Panc1 (cell line): ENCODE measurements around the gene MTNR1B. TPM values are rescaled to one million over a fixed set of nuclear protein-coding genes. Genes with fewer than 3 reads are reported as not detected.

Source experiments
- ATAC-seq: fragments of 200-7000 bp; cut with Tn5 transposase; 2 replicates; pipeline ENCODE4 v1.9.1; 2020; ENCODE audit warnings: mild to moderate bottlenecking, moderate library complexity
- BruUV-seq: library from RNA; stranded (reverse); fragments of 400-500 nt; replicated peaks from 2 replicates; lab custom pipeline; 2021; lab: Mats Ljungman, UMichigan
- CTCF ChIA-PET: fragments of 300-600 bp; sonication (Branson Sonifier 250); formaldehyde crosslinking; loops from one replicate; lab custom pipeline; 2022; ENCODE audit warnings: antibody characterized with exemption; lab: Charles Lee
- POLR2A ChIA-PET: fragments of 300-600 bp; sonication (Branson Sonifier 250); formaldehyde crosslinking; loops from one replicate; lab custom pipeline; 2022; ENCODE audit warnings: antibody characterized with exemption; lab: Charles Lee
- DNase-seq: peaks from one replicate; pipeline ENCODE4 v3.0.0-alpha.2; 2010; ENCODE audit warnings: low read depth, low spot score
- H3K27ac ChIP-seq: 2 replicates; pipeline ENCODE4 v1.5.1; 2011; ENCODE audit warnings: mild to moderate bottlenecking, low read length, inconsistent platforms
- H3K27me3 ChIP-seq: fragments of 200-500 bp; sonication (Bioruptor generic); 2 replicates; pipeline ENCODE4 v1.6.0; 2014; ENCODE audit warnings: low read length, inconsistent platforms; ENCODE audit not compliant: control insufficient read depth, insufficient read depth
- H3K36me3 ChIP-seq: fragments of 200-500 bp; sonication (Bioruptor generic); 2 replicates; pipeline ENCODE4 v1.5.1; 2014; ENCODE audit warnings: inconsistent platforms, mild to moderate bottlenecking, low read length, moderate library complexity; ENCODE audit not compliant: control insufficient read depth, insufficient read depth
- H3K4me1 ChIP-seq: 2 replicates; pipeline ENCODE4 v1.5.1; 2011; ENCODE audit warnings: inconsistent platforms, mild to moderate bottlenecking, low read length, moderate library complexity; ENCODE audit not compliant: control insufficient read depth, insufficient read depth
- H3K4me3 ChIP-seq, 2 experiments: 2 replicates each; pipeline ENCODE4 v1.5.1; 2011 to 2012; ENCODE audit warnings: low read depth in 2 of 2, low read length in 2 of 2, mild to moderate bottlenecking in 2 of 2, inconsistent platforms in 1 of 2, moderate library complexity in 1 of 2
- H3K9me3 ChIP-seq: fragments of 200-500 bp; sonication (Bioruptor generic); 2 replicates; pipeline ENCODE4 v1.5.1; 2014; ENCODE audit warnings: low read depth, mild to moderate bottlenecking, inconsistent platforms, low read length, moderate library complexity; ENCODE audit not compliant: control insufficient read depth, insufficient read depth
- POLR2AphosphoS5 ChIP-seq: IDR thresholded peaks from 2 replicates; pipeline ENCODE4 v1.6.1; 2012; ENCODE audit warnings: mild to moderate bottlenecking, low read depth, low read length, moderate library complexity
- REST ChIP-seq, 2 experiments: IDR thresholded peaks; 2 replicates each; pipeline ENCODE4 v1.6.1; 2011 to 2012; ENCODE audit warnings: low read depth in 2 of 2, control low read depth in 1 of 2, low read length in 1 of 2, mild to moderate bottlenecking in 1 of 2, moderate library complexity in 1 of 2; ENCODE audit not compliant: insufficient read depth in 1 of 2
- SIN3A ChIP-seq: IDR thresholded peaks from 2 replicates; pipeline ENCODE4 v1.6.1; 2012; ENCODE audit warnings: low read depth, mild to moderate bottlenecking, low read length, moderate library complexity, borderline replicate concordance; ENCODE audit not compliant: insufficient read depth
- TCF7L2 ChIP-seq: IDR thresholded peaks from 2 replicates; pipeline ENCODE4 v1.6.1; 2011; ENCODE audit warnings: mild to moderate bottlenecking, low read depth, low read length, inconsistent platforms
- in situ Hi-C: cut with HindIII; loops from 2 replicates; pipeline ENCODE4 v1.10.0; 2016; ENCODE audit warnings: low sequenced_read_pairs, low pct_unique_long_range_greater_than_20kb
- intact Hi-C: fragments of 100-400 bp; cut with micrococcal nuclease; formaldehyde crosslinking; loops from one replicate; pipeline ENCODE4 v1.10.0; 2022; ENCODE audit not compliant: unreplicated experiment
- total RNA-seq: library from RNA; stranded (reverse); gene quantifications from one replicate; pipeline ENCODE4 v1.2.1, GENCODE V29; 2021; ENCODE audit not compliant: unreplicated experiment
- TF ChIP-seq, protein P1 (sequence below): fragments of 450-650 bp; IDR thresholded peaks from 2 replicates; pipeline ENCODE4 v1.5.1; 2017; ENCODE audit warnings: mild to moderate bottlenecking

Gene MTNR1B
- total RNA-seq, 1 experiment from 2014 or later, result not detected

DNA sequence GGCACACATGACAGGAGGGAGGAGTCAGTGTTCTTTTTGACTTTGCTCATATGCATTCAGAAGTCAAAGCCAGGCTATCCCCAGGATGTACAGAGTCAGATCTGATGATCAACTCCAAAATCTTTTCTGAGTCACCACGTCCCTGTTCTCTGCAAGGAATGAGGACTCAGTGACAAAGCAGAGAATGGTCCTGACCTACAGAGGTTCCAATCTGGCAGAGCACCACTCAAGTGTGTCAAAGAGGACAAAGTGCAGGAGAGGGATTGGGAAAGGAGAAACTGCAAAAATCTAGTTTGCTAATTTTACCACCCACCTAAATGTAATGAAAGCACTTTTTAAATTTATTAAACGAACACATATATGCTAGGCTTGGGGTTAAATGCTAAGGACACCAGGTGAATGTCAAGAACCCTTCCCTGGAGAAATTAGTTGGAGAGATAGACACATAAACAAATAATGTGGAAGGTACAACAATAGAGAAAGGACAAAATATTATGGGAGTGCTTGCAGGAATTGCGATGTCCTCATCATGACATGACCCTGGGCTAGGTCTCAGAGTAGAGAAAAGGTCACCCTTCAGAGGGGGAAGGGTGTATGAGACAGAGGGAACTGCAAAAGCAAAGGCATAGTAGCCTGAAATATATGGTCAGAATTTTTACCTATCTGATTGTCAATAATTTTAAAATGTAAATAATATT lies 56.3 kb downstream of the MTNR1B start:
- intact Hi-C loops, result no loop called here
- TF ChIP-seq TCF7L2, result no peak
- TF ChIP-seq, protein P1, sequence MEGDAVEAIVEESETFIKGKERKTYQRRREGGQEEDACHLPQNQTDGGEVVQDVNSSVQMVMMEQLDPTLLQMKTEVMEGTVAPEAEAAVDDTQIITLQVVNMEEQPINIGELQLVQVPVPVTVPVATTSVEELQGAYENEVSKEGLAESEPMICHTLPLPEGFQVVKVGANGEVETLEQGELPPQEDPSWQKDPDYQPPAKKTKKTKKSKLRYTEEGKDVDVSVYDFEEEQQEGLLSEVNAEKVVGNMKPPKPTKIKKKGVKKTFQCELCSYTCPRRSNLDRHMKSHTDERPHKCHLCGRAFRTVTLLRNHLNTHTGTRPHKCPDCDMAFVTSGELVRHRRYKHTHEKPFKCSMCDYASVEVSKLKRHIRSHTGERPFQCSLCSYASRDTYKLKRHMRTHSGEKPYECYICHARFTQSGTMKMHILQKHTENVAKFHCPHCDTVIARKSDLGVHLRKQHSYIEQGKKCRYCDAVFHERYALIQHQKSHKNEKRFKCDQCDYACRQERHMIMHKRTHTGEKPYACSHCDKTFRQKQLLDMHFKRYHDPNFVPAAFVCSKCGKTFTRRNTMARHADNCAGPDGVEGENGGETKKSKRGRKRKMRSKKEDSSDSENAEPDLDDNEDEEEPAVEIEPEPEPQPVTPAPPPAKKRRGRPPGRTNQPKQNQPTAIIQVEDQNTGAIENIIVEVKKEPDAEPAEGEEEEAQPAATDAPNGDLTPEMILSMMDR, result no peak
- TF ChIP-seq REST (IDR thresholded peaks at IDR 0.05; ENCODE audit: insufficient read depth in 1 of 2, low read depth in 2 of 2, low read length in 1 of 2), result no peak
- TF ChIP-seq SIN3A, result no peak
- TF ChIP-seq POLR2AphosphoS5, result no peak
- ATAC-seq, result no peak

GRCh38 chr11:93028960-93029522 lies 59.6 kb downstream of the MTNR1B start:
- no TSS peak for BruUV-seq
- POLR2A ChIA-PET, result no interaction called here
- in situ Hi-C loops, result no loop called here

More for the DNA sequence above, 56.3 kb downstream of the MTNR1B start:
- Histone ChIP-seq H3K4me1 (no peaks in the 10 kb centered on the region), H3K9me3 (no peaks in the 10 kb centered on the region), H3K27ac (no peak overlapping the region), H3K27me3 (no peaks in the 10 kb centered on the region; the same call in 1 of the 2 replicates), H3K36me3 (no peaks in the 10 kb centered on the region), H3K4me3 (no peak overlapping the region)
- no peak for DNase-seq
- no TSS peak for BruUV-seq
- POLR2A ChIA-PET, result no interaction called here
- in situ Hi-C loops, result no loop called here
- CTCF ChIA-PET, result no interaction called here

More at GRCh38 chr11:93028960-93029522, 59.6 kb downstream of the MTNR1B start:
- Histone ChIP-seq H3K27me3 (no peaks in the 10 kb centered on the region; the same call in 1 of the 2 replicates), H3K4me1 (no peaks in the 10 kb centered on the region), H3K36me3 (no peaks in the 10 kb centered on the region), H3K27ac (no peak overlapping the region), H3K4me3 (no peak overlapping the region), H3K9me3 (no peaks in the 10 kb centered on the region)
- CTCF ChIA-PET, result no interaction called here
- DNase-seq, result no peak
- ATAC-seq, result no peak
- TF ChIP-seq SIN3A (no peak), REST (IDR thresholded peaks at IDR 0.05; ENCODE audit: insufficient read depth in 1 of 2, low read depth in 2 of 2, low read length in 1 of 2) (no peak), TCF7L2 (no peak), POLR2AphosphoS5 (no peak)
- TF ChIP-seq, protein P1, result no peak
- intact Hi-C loops, result no loop called here
